GM19328 (cell line): Measurements from ENCODE around the gene CST7.
"Not testable (repeated sequence)": the region's sequence is repeated elsewhere in the genome, so short reads cannot be mapped to it uniquely, and the experiment has no call there.

Experiments used
- ATAC-seq: cut with Tn5 transposase; IDR thresholded peaks from one replicate; pipeline ENCODE4 v1.9.1; 2021; ENCODE audit warnings: mild to moderate bottlenecking, moderate library complexity; ENCODE audit not compliant: unreplicated experiment

CST7 gene

GRCh38 chr20:24929867-24930723 lies 19.0 kb upstream of the CST7 start:
- not testable (repeated sequence) for ATAC-seq

GRCh38 chr20:24930724-24931688 lies 18.1 kb upstream of the CST7 start:
- ATAC-seq, result not testable (repeated sequence)

- not testable (repeated sequence) for ATAC-seq
Measured at GRCh38 chr20:24931893-24932292, 17.2 kb upstream of the CST7 start.

GRCh38 chr20:24933266-24933908 lies 15.7 kb upstream of the CST7 start:
- no peak for ATAC-seq

- ATAC-seq, result no peak
Measured at GRCh38 chr20:24934101-24934661, 14.9 kb upstream of the CST7 start.

GRCh38 chr20:24934716-24935115 lies 14.4 kb upstream of the CST7 start:
- no peak for ATAC-seq

- no peak for ATAC-seq
Measured at GRCh38 chr20:24935140-24935539, 13.9 kb upstream of the CST7 start.

GRCh38 chr20:24935766-24936525 lies 13.1 kb upstream of the CST7 start:
- ATAC-seq, result no peak

- ATAC-seq, result no peak
Measured at GRCh38 chr20:24936526-24937407, 12.3 kb upstream of the CST7 start.

- ATAC-seq, result no peak
Measured at GRCh38 chr20:24937579-24937978, 11.5 kb upstream of the CST7 start.

GRCh38 chr20:24938498-24938897 lies 10.6 kb upstream of the CST7 start:
- no peak for ATAC-seq

GRCh38 chr20:24939036-24939435 lies 10.0 kb upstream of the CST7 start:
- no peak for ATAC-seq

GRCh38 chr20:24942679-24943078 lies 6.4 kb upstream of the CST7 start:
- ATAC-seq, result no peak

- ATAC-seq, result no peak
Measured at GRCh38 chr20:24943196-24943595, 5.9 kb upstream of the CST7 start.

- ATAC-seq, result no peak
Measured at GRCh38 chr20:24943731-24944130, 5.3 kb upstream of the CST7 start.

- not testable (repeated sequence) for ATAC-seq
Measured at GRCh38 chr20:24946376-24946775, 2.7 kb upstream of the CST7 start.

GRCh38 chr20:24948396-24948938 lies 602 bp upstream of the CST7 start:
- not testable (repeated sequence) for ATAC-seq

GRCh38 chr20:24949756-24950127 lies 673 bp downstream of the CST7 start:
- ATAC-seq, result no peak
